Measurements from ENCODE around the gene PDZRN4. TPM values are rescaled to one million over a fixed set of nuclear protein-coding genes. Genes with fewer than 3 reads are reported as not detected.
"Not testable (repeated sequence)": the region's sequence is repeated elsewhere in the genome, so short reads cannot be mapped to it uniquely, and the experiment has no call there.

PDZRN4 gene
- total RNA-seq, 1 experiment from 2014 or later, result not detected

- Mint-ChIP-seq H3K36me3 (ENCODE audit: insufficient read depth, unreplicated experiment) (no peaks in the 10 kb centered on the region), H3K4me1 (ENCODE audit: low read depth, unreplicated experiment) (no peaks in the 10 kb centered on the region), H3K27me3 (ENCODE audit: unreplicated experiment) (no peaks in the 10 kb centered on the region), H3K4me3 (ENCODE audit: low read depth, unreplicated experiment) (no peak overlapping the region), H3K27ac (ENCODE audit: unreplicated experiment) (no peak overlapping the region), H3K9me3 (ENCODE audit: low read depth, unreplicated experiment) (no peaks in the 10 kb centered on the region)
- intact Hi-C loops (cut with micrococcal nuclease; ENCODE audit: unreplicated experiment), result no loop called here
- no TSS peak for BruUV-seq (replicated peaks)
- CTCF ChIA-PET, result no interaction called here
- no peak for DNase-seq
- TF ChIP-seq CTCF (IDR thresholded peaks at IDR 0.05; ENCODE audit: unreplicated experiment), result no peak
These were observed 348.8 kb downstream of the PDZRN4 start for GRCh38 chr12:41536813-41537490.

- CTCF ChIA-PET, result no interaction called here
- BruUV-seq (replicated peaks), result no TSS peak
- DNase-seq, result no peak
- Mint-ChIP-seq H3K27ac (ENCODE audit: unreplicated experiment) (no peak overlapping the region), H3K9me3 (ENCODE audit: low read depth, unreplicated experiment) (no peaks in the 10 kb centered on the region), H3K36me3 (ENCODE audit: insufficient read depth, unreplicated experiment) (no peaks in the 10 kb centered on the region), H3K27me3 (ENCODE audit: unreplicated experiment) (no peaks in the 10 kb centered on the region), H3K4me3 (ENCODE audit: low read depth, unreplicated experiment) (no peak overlapping the region), H3K4me1 (ENCODE audit: low read depth, unreplicated experiment) (no peaks in the 10 kb centered on the region)
- no peak for TF ChIP-seq CTCF (IDR thresholded peaks at IDR 0.05; ENCODE audit: unreplicated experiment)
- intact Hi-C loops (cut with micrococcal nuclease; ENCODE audit: unreplicated experiment), result no loop called here
These were observed 349.4 kb downstream of the PDZRN4 start for GRCh38 chr12:41537522-41537921.

GRCh38 chr12:41545761-41546160 lies 357.6 kb downstream of the PDZRN4 start:
- intact Hi-C loops (cut with micrococcal nuclease; ENCODE audit: unreplicated experiment), result no loop called here
- Mint-ChIP-seq H3K36me3 (ENCODE audit: insufficient read depth, unreplicated experiment) (no peaks in the 10 kb centered on the region), H3K9me3 (ENCODE audit: low read depth, unreplicated experiment) (peaks cover 2% of the 10 kb centered on the region), H3K27me3 (ENCODE audit: unreplicated experiment) (no peaks in the 10 kb centered on the region), H3K4me3 (ENCODE audit: low read depth, unreplicated experiment) (no peak overlapping the region), H3K27ac (ENCODE audit: unreplicated experiment) (no peak overlapping the region), H3K4me1 (ENCODE audit: low read depth, unreplicated experiment) (no peaks in the 10 kb centered on the region)
- CTCF ChIA-PET, result no interaction called here
- DNase-seq, result no peak
- BruUV-seq (replicated peaks), result no TSS peak
- no peak for TF ChIP-seq CTCF (IDR thresholded peaks at IDR 0.05; ENCODE audit: unreplicated experiment)

GRCh38 chr12:41547071-41547470 lies 359.0 kb downstream of the PDZRN4 start:
- CTCF ChIA-PET; H3K27ac Mint-ChIP-seq (ENCODE audit: unreplicated experiment); intact Hi-C loops (cut with micrococcal nuclease; ENCODE audit: unreplicated experiment); H3K27me3 Mint-ChIP-seq (ENCODE audit: unreplicated experiment); H3K4me3 Mint-ChIP-seq (ENCODE audit: low read depth, unreplicated experiment); H3K4me1 Mint-ChIP-seq (ENCODE audit: low read depth, unreplicated experiment); H3K9me3 Mint-ChIP-seq (ENCODE audit: low read depth, unreplicated experiment); DNase-seq; H3K36me3 Mint-ChIP-seq (ENCODE audit: insufficient read depth, unreplicated experiment); BruUV-seq (replicated peaks): not testable (repeated sequence)

GRCh38 chr12:41548926-41549325 lies 360.8 kb downstream of the PDZRN4 start:
- H3K27ac Mint-ChIP-seq (ENCODE audit: unreplicated experiment), result no peak overlapping the region
- TF ChIP-seq CTCF (IDR thresholded peaks at IDR 0.05; ENCODE audit: unreplicated experiment), result no peak
- CTCF ChIA-PET, result no interaction called here
- H3K27me3 Mint-ChIP-seq (ENCODE audit: unreplicated experiment), result no peaks in the 10 kb centered on the region
- no peaks in the 10 kb centered on the region for H3K36me3 Mint-ChIP-seq (ENCODE audit: insufficient read depth, unreplicated experiment)
- H3K4me1 Mint-ChIP-seq (ENCODE audit: low read depth, unreplicated experiment), result no peaks in the 10 kb centered on the region
- BruUV-seq (replicated peaks), result no TSS peak
- no peak overlapping the region for H3K4me3 Mint-ChIP-seq (ENCODE audit: low read depth, unreplicated experiment)
- DNase-seq, result no peak
- intact Hi-C loops (cut with micrococcal nuclease; ENCODE audit: unreplicated experiment), result no loop called here
- H3K9me3 Mint-ChIP-seq (ENCODE audit: low read depth, unreplicated experiment), result peaks cover 2% of the 10 kb centered on the region
